Measurements from ENCODE around the gene PROB1.

- no peak for TF ChIP-seq POLR2A (IDR thresholded peaks at IDR 0.05)
- TF ChIP-seq CTCF (IDR thresholded peaks at IDR 0.05), result no peak
Measured at GRCh38 chr5:139358064-139358463, 36.8 kb downstream of the PROB1 start.
